Activated CD4-positive, alpha-beta T cell treated with anti-CD3 and anti-CD28 coated beads for 48 hours (primary cell): ENCODE results near the gene MEGF6.

Source experiments
- DNase-seq: peaks from one replicate; pipeline ENCODE4 v3.0.0-alpha.2; 2020

MEGF6 gene

GRCh38 chr1:3516481-3516869, 94.8 kb downstream of the MEGF6 start:
- DNase-seq, result no peak

DNA sequence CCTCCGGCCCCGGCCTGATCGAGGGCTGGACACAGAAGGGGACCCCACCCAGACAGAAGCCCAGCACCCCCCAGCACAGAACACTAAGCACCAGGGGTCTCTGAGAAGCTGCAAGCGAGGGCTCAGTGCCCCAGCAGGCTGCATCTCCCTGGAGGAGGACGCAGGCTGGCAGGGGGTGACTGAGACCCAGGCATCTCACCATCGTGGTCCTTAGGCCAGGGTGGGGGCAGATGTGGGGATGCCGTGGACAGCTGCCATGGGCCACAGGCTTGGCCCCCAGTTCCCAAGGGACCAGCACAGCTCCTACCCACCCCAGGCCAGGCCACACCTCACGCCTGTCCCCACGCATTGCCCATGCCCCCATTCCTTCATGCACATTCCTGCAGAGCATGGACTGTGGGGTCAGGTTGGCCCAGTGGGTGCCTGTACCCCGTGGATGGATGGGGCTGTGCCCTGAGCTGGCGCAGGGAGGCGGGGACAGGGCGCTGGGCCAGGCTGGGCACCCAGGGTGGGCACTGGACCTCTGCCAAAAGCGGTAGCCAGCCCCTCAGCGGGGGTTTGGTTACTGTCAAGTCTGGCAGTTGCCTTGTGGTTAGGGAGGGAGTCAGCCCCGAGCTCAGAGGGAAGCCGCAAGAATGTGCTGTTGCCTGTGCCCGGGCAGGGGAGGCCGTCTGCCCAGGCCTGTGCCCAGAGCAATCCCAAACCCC, 95.4 kb downstream of the MEGF6 start:
- DNase-seq, result no peak

DNA sequence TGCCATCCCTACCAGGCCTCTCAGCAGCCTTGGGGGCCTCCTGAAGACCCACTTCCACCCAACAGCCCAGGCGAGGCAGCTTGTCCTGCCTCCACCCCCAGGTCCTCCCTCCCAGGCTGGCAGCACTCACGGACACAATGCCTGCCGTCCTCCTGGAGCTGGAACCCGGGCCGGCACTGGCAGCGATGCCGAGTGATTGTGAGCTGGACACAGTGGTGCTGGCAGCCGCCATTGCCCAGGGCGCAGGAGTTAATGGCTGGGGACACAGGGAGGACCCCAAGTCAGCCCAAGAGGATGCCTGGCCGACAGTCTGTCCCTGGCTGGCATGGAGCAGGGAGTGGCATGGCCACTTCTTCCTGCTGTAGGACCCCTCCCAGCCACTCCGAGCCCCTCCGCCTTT, 96.0 kb downstream of the MEGF6 start:
- no peak for DNase-seq

GRCh38 chr1:3514404-3514803, 96.9 kb downstream of the MEGF6 start:
- no peak for DNase-seq

- DNase-seq, result no peak
Observed at GRCh38 chr1:3511856-3512255, 99.5 kb downstream of the MEGF6 start.

- no peak for DNase-seq
Observed at GRCh38 chr1:3511306-3511705, 100.0 kb downstream of the MEGF6 start.

GRCh38 chr1:3510956-3511250, 100.4 kb downstream of the MEGF6 start:
- DNase-seq, result no peak

DNA sequence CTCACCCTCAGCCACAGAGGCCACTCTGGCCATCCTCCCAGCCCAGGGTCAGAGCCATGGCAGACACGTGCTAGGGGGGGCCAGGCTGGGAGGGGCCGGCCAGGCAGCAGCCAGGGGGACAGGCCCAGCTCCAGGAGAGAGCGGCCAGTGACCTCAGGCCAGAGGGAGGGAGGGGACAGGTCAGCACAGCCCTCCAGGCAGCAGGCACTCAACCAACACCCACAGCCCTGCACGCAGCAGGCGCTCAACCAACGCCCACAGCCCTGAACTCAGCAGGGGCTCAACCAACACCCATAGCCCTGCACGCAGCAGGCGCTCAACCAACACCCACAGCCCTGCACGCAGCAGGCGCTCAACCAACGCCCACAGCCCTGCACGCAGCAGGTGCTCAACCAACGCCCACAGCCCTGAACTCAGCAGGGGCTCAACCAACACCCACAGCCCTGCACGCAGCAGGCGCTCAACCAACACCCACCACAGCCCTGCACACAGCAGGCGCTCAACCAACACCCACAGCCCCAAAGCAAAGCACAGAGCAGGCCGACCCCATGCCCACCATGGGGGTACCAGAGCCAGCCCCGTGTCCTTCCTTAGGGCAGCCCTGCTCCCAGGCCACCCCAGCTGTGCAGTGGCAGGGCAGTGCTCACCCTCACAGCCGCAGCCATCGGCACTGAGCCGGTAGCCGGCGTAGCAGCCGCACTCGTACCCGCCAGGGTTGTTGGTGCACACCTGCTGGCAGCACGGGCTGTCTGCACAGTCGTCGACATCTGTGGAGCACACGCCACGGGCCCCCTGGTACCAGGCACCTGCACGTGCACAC, 101.0 kb downstream of the MEGF6 start:
- DNase-seq, result no peak

- no peak for DNase-seq
Observed at GRCh38 chr1:3509721-3510120, 101.6 kb downstream of the MEGF6 start.

DNA sequence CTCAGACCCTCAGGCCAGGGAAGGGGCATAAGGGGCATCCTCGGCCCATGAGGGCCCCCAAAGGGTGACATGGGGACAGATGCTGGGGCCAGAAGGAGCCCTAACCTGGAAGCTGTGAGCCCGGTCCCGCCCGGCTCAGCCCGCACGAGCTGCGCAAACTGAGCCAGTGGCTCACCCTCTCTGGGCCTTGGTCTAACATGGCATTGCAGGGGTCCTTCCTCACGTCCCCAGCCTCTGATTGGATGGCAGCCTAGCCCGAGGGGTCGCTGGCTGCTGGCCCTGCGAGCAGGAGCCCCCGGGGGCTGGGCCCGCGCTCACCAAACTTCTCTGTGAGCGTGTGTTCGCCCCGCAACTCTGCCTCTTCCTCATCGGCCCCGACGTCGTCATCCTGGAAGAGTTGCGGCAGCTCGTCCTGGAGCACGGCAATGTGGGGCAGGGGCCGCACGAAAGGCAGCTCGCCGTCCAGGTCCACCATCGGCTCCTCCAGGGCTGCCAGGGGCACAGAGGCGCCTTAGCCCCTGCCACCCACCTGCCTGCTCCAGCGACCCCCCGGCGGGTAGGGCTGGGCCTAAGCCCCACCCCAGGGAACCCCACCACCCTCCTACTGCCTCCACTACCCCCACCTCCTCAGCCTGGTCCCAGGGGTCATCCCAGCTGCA, 102.4 kb downstream of the MEGF6 start:
- DNase-seq, result no peak

DNA sequence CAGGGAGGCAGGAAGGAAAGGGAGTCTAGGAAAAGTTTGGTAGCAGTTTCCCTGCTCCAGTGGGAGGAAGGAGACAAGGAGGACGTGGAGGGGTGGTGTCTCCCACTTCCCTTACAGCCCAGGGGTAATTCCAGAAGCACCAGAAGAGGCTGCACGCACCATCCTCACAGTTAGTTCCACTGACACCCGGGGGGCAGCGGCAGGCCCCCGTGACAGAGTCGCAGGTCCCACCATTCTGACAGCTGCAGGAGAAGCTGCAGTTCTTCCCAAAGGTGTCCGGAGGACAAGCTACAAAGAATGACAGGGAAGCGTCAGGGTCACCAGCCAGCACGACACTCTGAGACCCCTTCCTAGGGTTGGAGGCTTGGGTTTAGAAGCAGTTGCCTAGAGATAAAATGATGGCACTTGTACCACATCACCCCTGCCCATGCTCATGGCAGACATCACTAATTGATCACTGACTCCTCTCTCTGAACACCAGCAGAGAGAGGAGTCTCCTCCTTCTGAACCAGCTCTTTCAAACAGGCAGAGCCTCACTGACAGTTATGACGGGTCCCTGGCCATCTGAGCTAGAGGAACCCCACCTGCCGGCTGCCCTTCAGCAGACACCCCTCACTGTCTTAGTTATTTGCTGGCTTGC, 103.6 kb downstream of the MEGF6 start:
- no peak for DNase-seq

DNA sequence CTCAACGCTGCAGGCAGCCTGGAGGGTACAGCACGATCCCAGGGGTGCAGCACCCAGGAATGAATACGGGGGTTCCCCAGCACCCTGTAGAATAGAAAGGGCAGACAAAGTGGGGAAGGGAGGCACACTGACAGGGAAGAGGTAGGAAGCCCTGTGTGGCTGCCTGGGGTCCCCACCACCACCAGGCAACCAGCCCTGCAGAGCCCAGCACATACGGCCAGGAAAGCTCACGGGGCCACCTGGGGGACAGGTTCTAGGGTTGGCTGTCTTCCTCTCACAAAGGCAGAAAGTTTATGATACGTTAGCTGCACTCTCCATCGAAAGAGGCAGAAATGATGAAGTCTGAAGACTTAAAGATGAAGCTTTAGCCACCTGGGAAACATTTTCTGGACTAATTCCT, 104.4 kb downstream of the MEGF6 start:
- DNase-seq, result no peak

- no peak for DNase-seq
Observed at GRCh38 chr1:3506041-3506440, 105.3 kb downstream of the MEGF6 start.

GRCh38 chr1:3505161-3505560, 106.1 kb downstream of the MEGF6 start:
- DNase-seq, result no peak

GRCh38 chr1:3504822-3505153, 106.5 kb downstream of the MEGF6 start:
- no peak for DNase-seq

- DNase-seq, result no peak
Observed at GRCh38 chr1:3504151-3504821, 107.0 kb downstream of the MEGF6 start.

DNA sequence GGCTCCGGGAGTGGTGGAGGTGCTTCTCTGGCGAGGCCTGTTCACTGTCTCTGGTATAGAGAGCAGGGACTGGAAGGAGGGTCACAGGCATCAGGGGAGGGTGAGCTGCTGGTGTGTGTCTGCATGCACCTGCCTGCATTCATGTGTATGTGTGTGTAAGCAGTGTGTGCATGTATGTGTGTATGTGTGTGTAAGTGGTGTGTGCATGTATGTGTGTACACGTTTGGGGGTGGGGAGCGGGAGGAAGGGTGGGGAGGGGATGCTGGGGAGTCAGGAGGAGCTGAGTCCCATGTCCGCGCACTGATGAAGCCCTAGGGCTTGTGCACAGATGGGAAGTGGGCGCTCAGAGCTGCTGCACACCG, 107.8 kb downstream of the MEGF6 start:
- no peak for DNase-seq

DNA sequence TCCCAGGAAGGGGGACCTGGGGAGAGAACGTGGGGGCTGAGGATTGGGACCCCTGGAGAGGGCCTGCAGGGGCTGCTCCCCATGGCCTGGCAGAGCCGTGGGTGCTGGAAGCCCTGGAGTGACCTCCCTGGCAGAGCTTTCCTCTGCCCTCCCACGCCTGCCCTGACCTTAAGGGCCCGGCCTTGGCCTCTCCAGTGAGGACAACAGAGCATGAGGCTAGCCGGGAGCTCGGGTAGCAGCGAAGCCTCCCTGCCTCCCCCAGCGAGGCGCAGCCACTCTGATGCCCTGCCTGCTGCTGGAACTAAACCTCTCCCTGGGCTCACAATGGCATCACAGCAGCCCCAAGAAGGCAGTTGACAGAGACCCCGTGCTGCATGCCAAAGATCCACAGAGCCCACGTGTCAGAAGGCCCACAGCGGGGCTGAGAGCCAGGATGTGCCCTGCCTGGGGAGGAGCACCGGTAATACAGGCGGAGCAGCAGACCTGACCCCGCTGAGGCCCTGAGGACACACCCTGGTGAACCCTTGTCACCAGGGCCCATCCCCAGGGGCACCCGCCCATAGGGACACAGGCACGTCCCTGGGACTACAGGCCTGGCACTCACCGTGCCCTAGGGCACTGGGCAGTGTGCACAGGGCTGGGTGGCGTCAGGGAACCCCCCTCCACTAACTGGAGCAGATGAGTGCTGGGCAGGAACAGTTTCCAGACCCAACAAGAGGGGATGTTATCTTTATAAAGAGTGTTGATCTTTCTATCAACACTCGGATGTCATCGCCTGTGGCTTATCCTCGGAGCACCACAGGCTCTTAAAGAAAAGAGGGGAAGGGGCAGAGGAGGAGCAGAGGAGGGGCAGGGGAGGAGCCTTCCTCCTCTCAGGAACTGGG, 108.4 kb downstream of the MEGF6 start:
- DNase-seq, result no peak

- no peak for DNase-seq
Observed at GRCh38 chr1:3501856-3502640, 109.3 kb downstream of the MEGF6 start.

- no peak for DNase-seq
Observed at GRCh38 chr1:3501437-3501836, 109.9 kb downstream of the MEGF6 start.

GRCh38 chr1:3500265-3500835, 111.0 kb downstream of the MEGF6 start:
- DNase-seq, result no peak
